HepG2 (cell line): ENCODE results near the gene SIK1. TPM values are rescaled to one million over a fixed set of nuclear protein-coding genes. Genes with fewer than 3 reads are reported as not detected.

Experiments used
- ATAC-seq: fragments of 200-7000 bp; cut with Tn5 transposase; 3 replicates; pipeline ENCODE4 v1.9.1; 2020; ENCODE audit warnings: mild to moderate bottlenecking, moderate library complexity
- BruUV-seq: library from RNA; stranded (reverse); fragments of 400-500 nt; replicated peaks from 2 replicates; lab custom pipeline; 2021; lab: Mats Ljungman, UMichigan
- CTCF ChIA-PET: fragments of 300-600 bp; formaldehyde crosslinking; extraction: SDS; loops from one replicate; lab custom pipeline; 2021; ENCODE audit warnings: low total read pairs, inconsistent platforms, low intra/inter-chr PET ratio; lab: Yijun Ruan, JAX
- POLR2A ChIA-PET: fragments of 350-600 bp; sonication (Branson Sonifier 250); formaldehyde crosslinking; loops from one replicate; lab custom pipeline; 2020; ENCODE audit warnings: antibody characterized with exemption, inconsistent platforms; lab: Yijun Ruan, JAX
- DNase-seq: peaks from one replicate; pipeline ENCODE4 v3.0.0-alpha.2; 2015; ENCODE audit warnings: low spot score
- FAIRE-seq: peaks from 3 replicates; lab custom pipeline; 2011; peaks lifted over from hg19 to GRCh38; lab: Jason Lieb, UNC
- H2AFZ ChIP-seq: one replicate; pipeline ENCODE4 v1.6.1; 2011; ENCODE audit warnings: low read length, inconsistent platforms
- H3K27ac ChIP-seq: fragments of 300-600 bp; 3 replicates; pipeline ENCODE4 v1.8.0; 2011; ENCODE audit warnings: mixed run types, mild to moderate bottlenecking, mixed read lengths, low read length, inconsistent platforms; ENCODE audit not compliant: insufficient read depth; ENCODE audit errors: extremely low read length
- H3K27me3 ChIP-seq, 2 experiments: fragments of 200-600 bp in 1 of 2; 2 replicates in 1 of 2; 3 replicates in 1 of 2; pipeline versions ENCODE4 v1.6.0 to v1.8.0; 2011; ENCODE audit warnings: low read length in 2 of 2, mild to moderate bottlenecking in 2 of 2, moderate library complexity in 2 of 2, inconsistent platforms in 1 of 2; ENCODE audit not compliant: insufficient read depth in 2 of 2, control insufficient read depth in 1 of 2
- H3K36me3 ChIP-seq, 2 experiments: fragments of 200-600 bp in 1 of 2; replicated peaks in 1 of 2; 2 replicates in 1 of 2; 3 replicates in 1 of 2; pipeline versions ENCODE4 v1.5.1 to v1.8.0; 2011; ENCODE audit warnings: low read length in 2 of 2, inconsistent platforms in 1 of 2; ENCODE audit not compliant: insufficient read depth in 2 of 2, control insufficient read depth in 1 of 2
- H3K4me1 ChIP-seq: 2 replicates; pipeline ENCODE4 v1.5.1; 2012; ENCODE audit warnings: low read length, inconsistent platforms; ENCODE audit not compliant: insufficient read depth
- H3K4me2 ChIP-seq: 2 replicates; pipeline ENCODE4 v1.6.0; 2011; ENCODE audit warnings: low read depth, low read length, inconsistent platforms
- H3K4me3 ChIP-seq, 3 experiments: fragments of 200-600 bp in 1 of 3; sonication (generic), shearing (Covaris generic) in 1 of 3; replicated peaks in 1 of 3; 2 replicates each; pipeline ENCODE4 v1.5.1; 2011 to 2016; ENCODE audit warnings: low read length in 3 of 3, inconsistent platforms in 2 of 3, low read depth in 2 of 3, mild to moderate bottlenecking in 2 of 3, control low read depth in 1 of 3, mixed read lengths in 1 of 3; ENCODE audit not compliant: insufficient read depth in 1 of 3
- H3K79me2 ChIP-seq: one replicate; pipeline ENCODE4 v1.6.1; 2011; ENCODE audit warnings: low read length, inconsistent platforms; ENCODE audit not compliant: insufficient read depth
- H3K9ac ChIP-seq: 2 replicates; pipeline ENCODE4 v1.6.0; 2011; ENCODE audit warnings: mild to moderate bottlenecking, low read depth, low read length, inconsistent platforms; ENCODE audit not compliant: insufficient read depth
- H3K9me3 ChIP-seq: 2 replicates; pipeline ENCODE4 v1.5.1; 2012; ENCODE audit warnings: mild to moderate bottlenecking, low read length
- H4K20me1 ChIP-seq: 2 replicates; pipeline ENCODE4 v1.6.0; 2011; ENCODE audit warnings: inconsistent platforms, mild to moderate bottlenecking, low read length, moderate library complexity; ENCODE audit not compliant: insufficient read depth
- ARHGAP35 ChIP-seq: sonication (generic); formaldehyde crosslinking; IDR thresholded peaks from 2 replicates; pipeline ENCODE4 v1.9.0; 2022; ENCODE audit warnings: mild to moderate bottlenecking, inconsistent platforms, moderate library complexity, missing genetic modification reagents, borderline replicate concordance
- ATRX ChIP-seq: sonication (generic); formaldehyde crosslinking; IDR thresholded peaks from 2 replicates; pipeline ENCODE4 v1.4.0; 2020; ENCODE audit warnings: missing genetic modification reagents, borderline replicate concordance
- CHCHD3 ChIP-seq: sonication (generic); formaldehyde crosslinking; IDR thresholded peaks from 2 replicates; pipeline ENCODE4 v1.8.0; 2022; ENCODE audit warnings: mild to moderate bottlenecking, missing genetic modification reagents, moderate library complexity
- HDAC2 ChIP-seq: sonication (generic); formaldehyde crosslinking; IDR thresholded peaks from 2 replicates; pipeline ENCODE4 v1.4.0; 2020; ENCODE audit warnings: missing genetic modification reagents
- KAT8 ChIP-seq: IDR thresholded peaks from 2 replicates; pipeline ENCODE4 v1.6.1; 2016; ENCODE audit warnings: missing genetic modification reagents, missing compliant biosample characterization
- MYNN ChIP-seq: sonication (generic); formaldehyde crosslinking; IDR thresholded peaks from 2 replicates; pipeline ENCODE4 v1.4.0; 2020; ENCODE audit warnings: mild to moderate bottlenecking, low read depth, missing genetic modification reagents
- NCOA5 ChIP-seq: sonication (generic); formaldehyde crosslinking; IDR thresholded peaks from 2 replicates; pipeline ENCODE4 v1.4.0; 2020; ENCODE audit warnings: missing genetic modification reagents
- NFIC ChIP-seq: IDR thresholded peaks from 2 replicates; pipeline ENCODE4 v1.6.1; 2012; ENCODE audit warnings: mild to moderate bottlenecking, low read length, inconsistent platforms
- PAX8 ChIP-seq: sonication (generic); formaldehyde crosslinking; IDR thresholded peaks from 2 replicates; pipeline ENCODE4 v1.8.0; 2022; ENCODE audit warnings: mild to moderate bottlenecking, missing genetic modification reagents, borderline replicate concordance
- RAD21 ChIP-seq: fragments of 450-650 bp; formaldehyde crosslinking; IDR thresholded peaks from 2 replicates; pipeline ENCODE4 v1.5.0; 2020; ENCODE audit warnings: mild to moderate bottlenecking
- ZNF143 ChIP-seq: sonication (generic); formaldehyde crosslinking; IDR thresholded peaks from 2 replicates; pipeline ENCODE4 v1.4.0; 2020; ENCODE audit warnings: missing genetic modification reagents
- ZNF274 ChIP-seq: sonication (generic); formaldehyde crosslinking; IDR thresholded peaks from 2 replicates; pipeline ENCODE4 v1.5.1; 2020; ENCODE audit warnings: mild to moderate bottlenecking, missing genetic modification reagents
- ZNF30 ChIP-seq: sonication (generic); formaldehyde crosslinking; IDR thresholded peaks from 2 replicates; pipeline ENCODE4 v1.5.0; 2020; ENCODE audit warnings: mild to moderate bottlenecking, missing genetic modification reagents
- ZNF776 ChIP-seq: sonication (generic); formaldehyde crosslinking; IDR thresholded peaks from 2 replicates; pipeline ENCODE4 v1.4.0; 2020; ENCODE audit warnings: mild to moderate bottlenecking, missing genetic modification reagents
- ZNF83 ChIP-seq: sonication (generic); formaldehyde crosslinking; IDR thresholded peaks from 2 replicates; pipeline ENCODE4 v1.4.0; 2020; ENCODE audit warnings: missing genetic modification reagents, mild to moderate bottlenecking, borderline replicate concordance
- WGBS: methylation state at CpG from one replicate; pipeline ENCODE4 v1.1.6; 2017; ENCODE audit warnings: low lambda C conversion rate; 5-methylcytosine and 5-hydroxymethylcytosine counted together
- in situ Hi-C: cut with HindIII; loops from 2 replicates; pipeline ENCODE4 v1.10.0; 2017; ENCODE audit warnings: low pct_unique_long_range_greater_than_20kb; ENCODE audit not compliant: extremely low pct_ligation_motif_present
- intact Hi-C: fragments of 100-400 bp; cut with micrococcal nuclease; formaldehyde crosslinking; loops from one replicate; pipeline ENCODE4 v1.10.0; 2022; ENCODE audit not compliant: unreplicated experiment
- polyA plus RNA-seq, 8 experiments: library from polyadenylated mRNA; depleted of rRNA in 3 of 8; stranded (reverse) in 7 of 8; unstranded in 1 of 8; fragments of >200 nt; fragmentation: Illumina TruSeq in 4 of 8; extraction: Trizol in 4 of 8; gene quantifications; 2 replicates each; pipeline versions ENCODE4 v1.2.1 to v1.2.3, GENCODE V29; 2011 to 2016; ENCODE audit warnings: low read depth in 4 of 8, missing spikeins in 1 of 8, mixed read lengths in 1 of 8; ENCODE audit not compliant: insufficient read depth in 1 of 8
- total RNA-seq, 5 experiments: library from RNA; depleted of rRNA; stranded (reverse); fragments of >200 nt; fragmentation: Illumina TruSeq; extraction: Trizol; gene quantifications; 2 replicates each; pipeline ENCODE4 v1.2.3, GENCODE V29; 2016; ENCODE audit warnings: low read depth in 1 of 5
- TF ChIP-seq, protein P1 (sequence below): sonication (generic); formaldehyde crosslinking; IDR thresholded peaks from 2 replicates; pipeline ENCODE4 v1.4.0; 2020; ENCODE audit warnings: missing genetic modification reagents

The SIK1 gene
- total and polyA plus RNA-seq, 2 of the 13 experiments (the other 11 are each of a cell fraction or from before 2014, with no cell fraction given), result 4.5 to 14.5 TPM

DNA sequence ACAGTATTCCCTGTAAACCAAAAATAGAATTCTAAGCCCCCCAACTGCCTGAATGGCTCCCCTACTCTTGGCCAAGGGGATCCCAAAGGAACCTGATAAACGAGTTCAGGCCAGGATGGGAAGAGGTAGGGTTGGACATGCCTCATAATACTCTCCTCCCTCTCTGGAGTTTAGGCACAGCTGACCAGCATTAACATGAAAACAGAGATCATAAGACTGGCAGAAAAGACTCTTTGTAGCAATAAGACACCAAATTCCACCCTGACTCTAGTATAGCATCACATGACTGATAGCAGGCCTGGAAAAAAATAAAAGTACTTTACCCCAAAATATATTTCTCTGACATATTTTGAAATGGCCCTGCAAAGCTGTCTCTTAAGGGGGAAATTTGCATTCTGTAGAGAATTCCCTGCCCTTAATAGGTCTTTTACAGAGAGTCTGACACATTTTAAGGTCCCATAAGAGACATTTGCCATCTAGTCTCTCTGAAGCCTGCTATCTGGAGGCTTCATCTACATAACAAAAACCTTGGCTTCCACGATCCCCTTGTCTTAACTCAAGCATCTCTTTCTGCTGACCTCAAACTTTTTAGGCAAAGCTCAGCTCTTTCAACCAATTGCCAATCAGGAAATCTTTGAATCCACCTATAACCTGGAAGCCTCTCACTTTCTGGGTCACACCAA is 55.9 kb downstream of the SIK1 start:
- Histone ChIP-seq H4K20me1 (no peaks in the 10 kb centered on the region), H3K36me3 (no peaks in the 10 kb centered on the region), H3K4me2 (no peak overlapping the region), H3K4me3 (no peak overlapping the region), H3K27me3 (peaks cover 13 to 87% of the 10 kb centered on the region in 2 experiments), H3K4me1 (peaks cover 21% of the 10 kb centered on the region), H3K9ac (no peak overlapping the region), H3K27ac (no peak overlapping the region), H3K9me3 (no peaks in the 10 kb centered on the region), H3K79me2 (no peaks in the 10 kb centered on the region), H2AFZ (no peak overlapping the region)
- ATAC-seq (no peak), DNase-seq (no peak), FAIRE-seq (no peak)
- CTCF ChIA-PET, result no interaction called here
- 21% methylated on average over 2 of the region's 2 CpGs for WGBS
- in situ Hi-C loops (no loop called here), intact Hi-C loops (no loop called here)
- POLR2A ChIA-PET, result no interaction called here
- BruUV-seq, result no TSS peak
- TF ChIP-seq ZNF143 (CRISPR knock-in tag) (no peak), ZNF776 (CRISPR knock-in tag) (no peak), RAD21 (CRISPR knock-in tag) (no peak), ZNF83 (CRISPR knock-in tag) (no peak), KAT8 (CRISPR knock-in tag) (no peak), NFIC (no peak)

- ATAC-seq (no peak), FAIRE-seq (no peak), DNase-seq (no peak)
- H3K4me2 ChIP-seq, result no peak overlapping the region
- 53% methylated on average over 19 of the region's 20 CpGs for WGBS
- peaks cover 8 to 80% of the 10 kb centered on the region in 2 experiments for H3K27me3 ChIP-seq
- CTCF ChIA-PET, result no interaction called here
- no peak overlapping the region for H3K4me3 ChIP-seq
- H2AFZ ChIP-seq, result no peak overlapping the region
- no peaks in the 10 kb centered on the region for H3K36me3 ChIP-seq
- no peaks in the 10 kb centered on the region for H4K20me1 ChIP-seq
- in situ Hi-C loops, result no loop called here
- H3K79me2 ChIP-seq, result no peaks in the 10 kb centered on the region
- no peak overlapping the region for H3K27ac ChIP-seq
- no TSS peak for BruUV-seq
- POLR2A ChIA-PET, result no interaction called here
- H3K9ac ChIP-seq, result no peak overlapping the region
- peaks cover 30% of the 10 kb centered on the region for H3K4me1 ChIP-seq
- no peaks in the 10 kb centered on the region for H3K9me3 ChIP-seq
- intact Hi-C loops, result no loop called here
- TF ChIP-seq ZNF274 (CRISPR knock-in tag) (no peak), MYNN (CRISPR knock-in tag) (no peak), ATRX (no peak), CHCHD3 (CRISPR knock-in tag) (no peak), ARHGAP35 (CRISPR knock-in tag) (no peak), ZNF30 (CRISPR knock-in tag) (no peak), KAT8 (CRISPR knock-in tag) (no peak), NCOA5 (CRISPR knock-in tag) (no peak), HDAC2 (CRISPR knock-in tag) (no peak), PAX8 (CRISPR knock-in tag) (no peak)
- TF ChIP-seq, protein P1, sequence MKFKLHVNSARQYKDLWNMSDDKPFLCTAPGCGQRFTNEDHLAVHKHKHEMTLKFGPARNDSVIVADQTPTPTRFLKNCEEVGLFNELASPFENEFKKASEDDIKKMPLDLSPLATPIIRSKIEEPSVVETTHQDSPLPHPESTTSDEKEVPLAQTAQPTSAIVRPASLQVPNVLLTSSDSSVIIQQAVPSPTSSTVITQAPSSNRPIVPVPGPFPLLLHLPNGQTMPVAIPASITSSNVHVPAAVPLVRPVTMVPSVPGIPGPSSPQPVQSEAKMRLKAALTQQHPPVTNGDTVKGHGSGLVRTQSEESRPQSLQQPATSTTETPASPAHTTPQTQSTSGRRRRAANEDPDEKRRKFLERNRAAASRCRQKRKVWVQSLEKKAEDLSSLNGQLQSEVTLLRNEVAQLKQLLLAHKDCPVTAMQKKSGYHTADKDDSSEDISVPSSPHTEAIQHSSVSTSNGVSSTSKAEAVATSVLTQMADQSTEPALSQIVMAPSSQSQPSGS (CRISPR knock-in tag), result no peak
These were observed 56.8 kb downstream of the SIK1 start for GRCh38 chr21:43370091-43370658.
